HepG2 (cell line): ENCODE measurements around the gene HYCC2. TPM values are rescaled to one million over a fixed set of nuclear protein-coding genes. Genes with fewer than 3 reads are reported as not detected.

ENCODE experiments used
- AKNA ChIP-seq: sonication (generic); formaldehyde crosslinking; IDR thresholded peaks from 2 replicates; pipeline ENCODE4 v1.4.0; 2020; ENCODE audit warnings: missing genetic modification reagents, borderline replicate concordance
- FOXC1 ChIP-seq: sonication (generic); formaldehyde crosslinking; IDR thresholded peaks from 2 replicates; pipeline ENCODE4 v1.8.0; 2022; ENCODE audit warnings: mild to moderate bottlenecking, missing genetic modification reagents, borderline replicate concordance
- LRRFIP1 ChIP-seq: sonication (generic); formaldehyde crosslinking; conservative IDR thresholded peaks from 2 replicates; pipeline ENCODE4 v1.4.0; 2020; ENCODE audit warnings: missing genetic modification reagents
- NFYB ChIP-seq: sonication (generic); formaldehyde crosslinking; IDR thresholded peaks from 2 replicates; pipeline ENCODE4 v1.4.0; 2020; ENCODE audit warnings: missing genetic modification reagents
- TFE3 ChIP-seq: IDR thresholded peaks from 2 replicates; pipeline ENCODE4 v1.6.1; 2016
- USF2 ChIP-seq, 2 experiments: sonication (generic) in 1 of 2; formaldehyde crosslinking in 1 of 2; IDR thresholded peaks; 2 replicates each; pipeline versions ENCODE4 v1.5.1 to v1.6.1; 2011 to 2020; ENCODE audit warnings: borderline replicate concordance in 1 of 2, low read depth in 1 of 2, low read length in 1 of 2, mild to moderate bottlenecking in 1 of 2, missing genetic modification reagents in 1 of 2, moderate library complexity in 1 of 2
- ZNF18 ChIP-seq: sonication (generic); formaldehyde crosslinking; IDR thresholded peaks from 2 replicates; pipeline ENCODE4 v1.8.0; 2022; ENCODE audit warnings: mild to moderate bottlenecking, missing genetic modification reagents; ENCODE audit not compliant: insufficient replicate concordance
- ZNF770 ChIP-seq: sonication (generic); formaldehyde crosslinking; IDR thresholded peaks from 2 replicates; pipeline ENCODE4 v1.5.0; 2020; ENCODE audit warnings: mild to moderate bottlenecking, missing genetic modification reagents
- polyA plus RNA-seq, 8 experiments: library from polyadenylated mRNA; depleted of rRNA in 3 of 8; stranded (reverse) in 7 of 8; unstranded in 1 of 8; fragments of >200 nt; fragmentation: Illumina TruSeq in 4 of 8; extraction: Trizol in 4 of 8; gene quantifications; 2 replicates each; pipeline versions ENCODE4 v1.2.1 to v1.2.3, GENCODE V29; 2011 to 2016; ENCODE audit warnings: low read depth in 4 of 8, missing spikeins in 1 of 8, mixed read lengths in 1 of 8; ENCODE audit not compliant: insufficient read depth in 1 of 8
- total RNA-seq, 5 experiments: library from RNA; depleted of rRNA; stranded (reverse); fragments of >200 nt; fragmentation: Illumina TruSeq; extraction: Trizol; gene quantifications; 2 replicates each; pipeline ENCODE4 v1.2.3, GENCODE V29; 2016; ENCODE audit warnings: low read depth in 1 of 5

The HYCC2 gene
- total and polyA plus RNA-seq, 2 of the 13 experiments (the other 11 are each of a cell fraction or from before 2014, with no cell fraction given) = 4.7 to 13.9 TPM

GRCh38 chr2:201118121-201118960 lies 46.9 kb upstream of the HYCC2 start (continued):
- TF ChIP-seq ZNF770 = 0 out of 2 replicates have a peak, but pooled peaks have one; percentile 28
- peak; percentile 24; the same call in 1 of the 2 replicates for TF ChIP-seq AKNA (CRISPR knock-in tag)
- TF ChIP-seq ZNF18 = no peak
- TF ChIP-seq USF2 (IDR thresholded peaks at IDR 0.05; ENCODE audit: low read depth, low read length) = no peak
- TF ChIP-seq USF2 (CRISPR knock-in tag; IDR thresholded peaks at IDR 0.05; ENCODE audit: borderline replicate concordance) = no peak; the same call in 1 of the 2 replicates
- no peak for TF ChIP-seq LRRFIP1 (CRISPR knock-in tag)
- TF ChIP-seq NFYB = no peak
- peak; percentile 30; the same call in 1 of the 2 replicates for TF ChIP-seq TFE3
- peak; percentile 88 for TF ChIP-seq FOXC1 (CRISPR knock-in tag)
